Cardiac septum (tissue), 1 donor: Measurements from ENCODE around the gene IFT172. TPM values are rescaled to one million over a fixed set of nuclear protein-coding genes. Genes with fewer than 3 reads are reported as not detected.
A peak's percentile ranks its signal among the peaks of the same experiment; 100 is the strongest.
"Not testable (repeated sequence)": the region's sequence is repeated elsewhere in the genome, so short reads cannot be mapped to it uniquely, and the experiment has no call there.

Source experiments
- DNase-seq: peaks from one replicate; pipeline ENCODE4 v3.0.0-alpha.2; 2020; ENCODE audit warnings: low spot score
- intact Hi-C: fragments of 100-400 bp; cut with DNase I; formaldehyde crosslinking; loops from one replicate; pipeline ENCODE4 v1.14.0; 2022
- long read RNA-seq: library from polyadenylated mRNA; unstranded; transcript quantifications from one replicate; pipeline ENCODE4 v2.0.0, GENCODE V29; 2021
- total RNA-seq: library from RNA; stranded (reverse); fragmentation: NEBNext Ultra II Directional; extraction: Animal tissue kit (Norgen Biotek cat#: 25700); gene quantifications from one replicate; pipeline ENCODE4 v1.2.1, GENCODE V29; 2021
- donor health status: DM: no; HTN: no; CAD: no.

The IFT172 gene
- total RNA-seq, result 18.7 TPM
- long read RNA-seq, full-length matches to known transcripts, result 5 of 17 reads
- long read RNA-seq, partial matches to known transcripts, result 7 of 17 reads
- long read RNA-seq, other reads (novel, unspliced or antisense), result 5 of 17 reads

- peak; percentile 99 for DNase-seq
- intact Hi-C loops, result loop anchor here (5.0 kb wide), 3 partner anchors 62 to 143 kb away; partner anchors contain the start of genes NRBP1 and ZNF512
Observed at GRCh38 chr2:27489498-27490397, at the start of gene IFT172. IFT172 (minus strand) TSS chr2:27489743; CDS start chr2:27489653, 90 bp downstream.

GRCh38 chr2:27538839-27539450, 49.4 kb upstream of the IFT172 start:
- intact Hi-C loops, DNase-seq: not testable (repeated sequence)

- no peak for DNase-seq
- intact Hi-C loops, result no loop called here
Observed at GRCh38 chr2:27537287-27537686, 47.7 kb upstream of the IFT172 start.

GRCh38 chr2:27531983-27532382, 42.4 kb upstream of the IFT172 start:
- intact Hi-C loops, result no loop called here
- DNase-seq, result no peak

GRCh38 chr2:27527182-27527581, 37.6 kb upstream of the IFT172 start:
- intact Hi-C loops, result no loop called here
- no peak for DNase-seq

GRCh38 chr2:27522400-27522945, 32.9 kb upstream of the IFT172 start:
- intact Hi-C loops, result no loop called here
- no peak for DNase-seq

GRCh38 chr2:27520316-27520715, 30.8 kb upstream of the IFT172 start:
- intact Hi-C loops, result no loop called here
- DNase-seq, result no peak

GRCh38 chr2:27518782-27519113, 29.2 kb upstream of the IFT172 start:
- intact Hi-C loops, result no loop called here

GRCh38 chr2:27518113-27518781, 28.7 kb upstream of the IFT172 start:
- intact Hi-C loops, result no loop called here
- no peak for DNase-seq

More at GRCh38 chr2:27518782-27519113, 29.2 kb upstream of the IFT172 start:
- DNase-seq, result no peak

GRCh38 chr2:27509326-27509725, 19.8 kb upstream of the IFT172 start:
- intact Hi-C loops, result no loop called here
- DNase-seq, result no peak

GRCh38 chr2:27507293-27507692, 17.8 kb upstream of the IFT172 start:
- no peak for DNase-seq
- intact Hi-C loops, result no loop called here

GRCh38 chr2:27506587-27506986, 17.0 kb upstream of the IFT172 start:
- DNase-seq, result no peak
- intact Hi-C loops, result no loop called here

GRCh38 chr2:27502142-27502541, 12.6 kb upstream of the IFT172 start:
- no peak for DNase-seq
- intact Hi-C loops, result no loop called here

- DNase-seq, result no peak
- intact Hi-C loops, result no loop called here
Observed at GRCh38 chr2:27501042-27501441, 11.5 kb upstream of the IFT172 start.

- no peak for DNase-seq
- intact Hi-C loops, result no loop called here
Observed at GRCh38 chr2:27498975-27499374, 9.4 kb upstream of the IFT172 start.

- no peak for DNase-seq
- intact Hi-C loops, result no loop called here
Observed at GRCh38 chr2:27497288-27497627, 7.7 kb upstream of the IFT172 start.

GRCh38 chr2:27496357-27497287, 7.1 kb upstream of the IFT172 start, which contains the start of gene GCKR:
GCKR (plus strand) TSS chr2:27496839; CDS start chr2:27496905, 66 bp downstream.
- intact Hi-C loops, result no loop called here
- DNase-seq, result no peak

GRCh38 chr2:27495840-27496356, 6.4 kb upstream of the IFT172 start:
- intact Hi-C loops, result no loop called here
- DNase-seq, result no peak
